GM12878 (cell line): ENCODE results near the gene KIF5A. TPM values are rescaled to one million over a fixed set of nuclear protein-coding genes. Genes with fewer than 3 reads are reported as not detected.
A peak's percentile ranks its signal among the peaks of the same experiment; 100 is the strongest.

Experiments used
- ATF3 ChIP-seq: IDR thresholded peaks from 2 replicates; pipeline ENCODE4 v1.6.1; 2011; ENCODE audit warnings: low read depth, mild to moderate bottlenecking, low read length, moderate library complexity, borderline replicate concordance; ENCODE audit errors: extremely low read depth
- CTCF ChIP-seq, 3 experiments: IDR thresholded peaks in 2 of 3; conservative IDR thresholded peaks in 1 of 3; 2 replicates each; pipeline ENCODE4 v1.5.1; 2011; ENCODE audit warnings: low read depth in 3 of 3, low read length in 3 of 3, mild to moderate bottlenecking in 3 of 3, control low read depth in 2 of 3, moderate library complexity in 2 of 3, inconsistent platforms in 1 of 3, mixed read lengths in 1 of 3; ENCODE audit not compliant: control insufficient read depth in 2 of 3, insufficient read depth in 1 of 3; ENCODE audit errors: extremely low read depth in 1 of 3
- FOXK2 ChIP-seq: fragments of 450-650 bp; IDR thresholded peaks from 2 replicates; pipeline ENCODE4 v1.6.1; 2017; ENCODE audit warnings: mild to moderate bottlenecking, moderate library complexity
- HDAC6 ChIP-seq: fragments of 200-600 bp; sonication (generic); IDR thresholded peaks from one replicate; pipeline ENCODE4 v1.8.0; 2017; ENCODE audit warnings: antibody characterized with exemption; ENCODE audit not compliant: unreplicated experiment
- IRF4 ChIP-seq: IDR thresholded peaks from 2 replicates; pipeline ENCODE4 v1.6.1; 2011; ENCODE audit warnings: low read depth, low read length
- SUZ12 ChIP-seq: fragments of 200-600 bp; sonication (generic); IDR thresholded peaks from one replicate; pipeline ENCODE4 v1.6.1; 2018; ENCODE audit warnings: antibody characterized with exemption, mild to moderate bottlenecking; ENCODE audit not compliant: unreplicated experiment
- WRNIP1 ChIP-seq: IDR thresholded peaks from 2 replicates; pipeline ENCODE4 v1.6.1; 2011; ENCODE audit warnings: low read depth, low read length, improper control_type of control experiment, borderline replicate concordance
- polyA plus RNA-seq, 11 experiments: library from polyadenylated mRNA; depleted of rRNA in 4 of 11; unstranded in 6 of 11; stranded (reverse) in 5 of 11; fragments of >200 nt; fragmentation: Nextera tagmentation in 4 of 11; fragmentation: Illumina TruSeq in 1 of 11; extraction: Ambion mirVana in 4 of 11; extraction: Trizol in 1 of 11; gene quantifications; 1 replicate in 1 of 11; 2 replicates in 10 of 11; pipeline versions ENCODE4 v1.2.1 to v1.2.3, GENCODE V29; 2011 to 2016; ENCODE audit warnings: inconsistent platforms in 2 of 11, missing spikeins in 2 of 11, low read depth in 1 of 11
- total RNA-seq, 4 experiments: library from RNA; depleted of rRNA in 3 of 4; stranded (reverse); fragments of >200 nt in 3 of 4; fragmentation: Illumina TruSeq in 1 of 4; extraction: Trizol in 1 of 4; gene quantifications; 2 replicates each; pipeline versions ENCODE4 v1.2.1 to v1.2.3, GENCODE V29; 2013 to 2021

Gene KIF5A
- total and polyA plus RNA-seq, 10 of the 15 experiments (the other 5 are each of a cell fraction or from before 2014, with no cell fraction given): 0.35 to 2.9 (median 0.97) TPM

- peak in 1 of 3 experiments; percentile 8; a peak in 1 of 6 replicates for TF ChIP-seq CTCF (IDR thresholded peaks at IDR 0.05 in 2 of 3, conservative IDR thresholded peaks at IDR 0.05 in 1 of 3; ENCODE audit: control insufficient read depth in 2 of 3, extremely low read depth in 1 of 3, insufficient read depth in 1 of 3, low read depth in 3 of 3, low read length in 3 of 3)
- no peak for TF ChIP-seq IRF4
- no peak for TF ChIP-seq FOXK2
- peak; percentile 58 for TF ChIP-seq HDAC6
- TF ChIP-seq WRNIP1: no peak
- TF ChIP-seq ATF3: no peak
- no peak for TF ChIP-seq SUZ12
Measured at GRCh38 chr12:57632073-57632957, 82.5 kb downstream of the KIF5A start (continued).
